WERI-Rb-1 (cell line): Measurements from ENCODE around the gene POLR3B.

ENCODE experiments used
- DNase-seq: peaks from one replicate; pipeline ENCODE4 v3.0.0-alpha.2; 2020
- H3K27ac ChIP-seq: fragments of 250-450 bp; sonication (Bioruptor Pico); 2 replicates; pipeline ENCODE4 v1.5.1; 2020; ENCODE audit warnings: mild to moderate bottlenecking, moderate library complexity
- H3K27me3 ChIP-seq: fragments of 250-450 bp; sonication (Bioruptor Pico); 2 replicates; pipeline ENCODE4 v1.5.1; 2021; ENCODE audit warnings: mild to moderate bottlenecking, low read depth, moderate library complexity; ENCODE audit not compliant: insufficient read depth, severe bottlenecking
- H3K36me3 ChIP-seq: fragments of 250-450 bp; sonication (Bioruptor Pico); 2 replicates; pipeline ENCODE4 v1.5.1; 2020; ENCODE audit warnings: mild to moderate bottlenecking, moderate library complexity
- H3K4me3 ChIP-seq: 2 replicates; pipeline ENCODE4 v1.5.1; 2011; ENCODE audit warnings: low read depth, mild to moderate bottlenecking, control low read depth, low read length
- H3K9me3 ChIP-seq: fragments of 250-450 bp; sonication (Bioruptor Pico); 2 replicates; pipeline ENCODE4 v1.5.1; 2021; ENCODE audit warnings: mild to moderate bottlenecking, moderate library complexity; ENCODE audit not compliant: severe bottlenecking
- CTCF ChIP-seq: IDR thresholded peaks from 2 replicates; pipeline ENCODE4 v1.5.1; 2011; ENCODE audit warnings: low read depth, mild to moderate bottlenecking, control low read depth, inconsistent platforms, low read length

The POLR3B gene

GRCh38 chr12:106492857-106493256, 135.3 kb downstream of the POLR3B start:
- TF ChIP-seq CTCF: no peak
- DNase-seq: no peak
- no peak overlapping the region for H3K27ac ChIP-seq
- H3K4me3 ChIP-seq: no peak overlapping the region
- H3K27me3 ChIP-seq: no peaks in the 10 kb centered on the region
- no peaks in the 10 kb centered on the region for H3K9me3 ChIP-seq
- no peaks in the 10 kb centered on the region for H3K36me3 ChIP-seq

- DNase-seq: no peak
- H3K36me3 ChIP-seq: no peaks in the 10 kb centered on the region
- TF ChIP-seq CTCF: no peak
- H3K4me3 ChIP-seq: no peak overlapping the region
- H3K27ac ChIP-seq: no peak overlapping the region
- H3K27me3 ChIP-seq: no peaks in the 10 kb centered on the region
- H3K9me3 ChIP-seq: no peaks in the 10 kb centered on the region
Measured at GRCh38 chr12:106493531-106493930, 136.0 kb downstream of the POLR3B start.

- DNase-seq: no peak
- H3K4me3 ChIP-seq: no peak overlapping the region
- no peaks in the 10 kb centered on the region for H3K9me3 ChIP-seq
- TF ChIP-seq CTCF: no peak
- H3K27ac ChIP-seq: no peak overlapping the region
- no peaks in the 10 kb centered on the region for H3K27me3 ChIP-seq
- no peaks in the 10 kb centered on the region for H3K36me3 ChIP-seq
Measured at GRCh38 chr12:106495354-106495965, 137.9 kb downstream of the POLR3B start.

GRCh38 chr12:106498056-106498455, 140.5 kb downstream of the POLR3B start:
- no peaks in the 10 kb centered on the region; the same call in 1 of the 2 replicates for H3K36me3 ChIP-seq
- DNase-seq: no peak
- no peaks in the 10 kb centered on the region for H3K9me3 ChIP-seq
- no peak overlapping the region for H3K4me3 ChIP-seq
- TF ChIP-seq CTCF: no peak
- H3K27me3 ChIP-seq: no peaks in the 10 kb centered on the region
- H3K27ac ChIP-seq: no peak overlapping the region

GRCh38 chr12:106499628-106500027, 142.1 kb downstream of the POLR3B start:
- Histone ChIP-seq H3K36me3 (no peaks in the 10 kb centered on the region; the same call in 1 of the 2 replicates), H3K27ac (no peak overlapping the region), H3K27me3 (no peaks in the 10 kb centered on the region), H3K9me3 (no peaks in the 10 kb centered on the region), H3K4me3 (no peak overlapping the region)
- DNase-seq: no peak
- no peak for TF ChIP-seq CTCF

- TF ChIP-seq CTCF: no peak
- no peak for DNase-seq
- H3K36me3 ChIP-seq: no peaks in the 10 kb centered on the region
- H3K27ac ChIP-seq: no peak overlapping the region
- no peak overlapping the region for H3K4me3 ChIP-seq
- H3K9me3 ChIP-seq: no peaks in the 10 kb centered on the region
- no peaks in the 10 kb centered on the region for H3K27me3 ChIP-seq
Measured at GRCh38 chr12:106506691-106507090, 149.1 kb downstream of the POLR3B start.
